EL (cell line): Measurements from ENCODE around the gene ZNF747.
"Not testable (repeated sequence)": the region's sequence is repeated elsewhere in the genome, so short reads cannot be mapped to it uniquely, and the experiment has no call there.

Experiments
- DNase-seq: peaks from one replicate; pipeline ENCODE4 v3.0.0-alpha.2; 2016

Gene ZNF747

DNA sequence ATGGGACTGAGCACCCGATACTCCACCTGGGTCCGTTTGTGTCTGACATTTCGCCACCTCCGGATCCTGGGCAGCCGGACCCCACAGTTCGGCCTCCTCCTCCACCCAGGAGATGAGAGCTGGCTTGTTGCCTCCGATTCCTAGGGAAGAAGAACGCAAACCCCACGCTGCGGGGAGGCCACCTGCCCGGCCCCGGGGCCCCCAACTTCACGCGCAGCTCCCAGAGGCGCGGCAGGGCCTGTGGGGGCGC, 23.0 kb upstream of the ZNF747 start:
- DNase-seq: no peak

DNA sequence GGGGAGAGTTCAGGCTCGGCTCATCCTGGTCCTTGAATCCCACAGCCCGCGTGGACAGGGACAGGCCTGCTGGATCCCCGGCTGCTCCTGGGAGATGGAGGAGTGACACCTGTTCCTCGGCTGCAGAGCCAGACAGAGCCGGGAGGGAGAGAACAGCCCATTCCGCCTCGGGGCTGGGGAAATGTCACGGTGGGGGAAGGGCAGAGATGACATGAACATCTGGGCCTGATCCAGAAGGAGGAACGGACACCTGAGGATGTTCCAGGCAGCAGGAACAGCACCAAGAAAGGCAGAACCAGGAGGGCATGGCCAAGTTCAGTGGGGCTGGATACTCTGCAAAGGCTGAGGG, 21.4 kb upstream of the ZNF747 start:
- no peak for DNase-seq

DNA sequence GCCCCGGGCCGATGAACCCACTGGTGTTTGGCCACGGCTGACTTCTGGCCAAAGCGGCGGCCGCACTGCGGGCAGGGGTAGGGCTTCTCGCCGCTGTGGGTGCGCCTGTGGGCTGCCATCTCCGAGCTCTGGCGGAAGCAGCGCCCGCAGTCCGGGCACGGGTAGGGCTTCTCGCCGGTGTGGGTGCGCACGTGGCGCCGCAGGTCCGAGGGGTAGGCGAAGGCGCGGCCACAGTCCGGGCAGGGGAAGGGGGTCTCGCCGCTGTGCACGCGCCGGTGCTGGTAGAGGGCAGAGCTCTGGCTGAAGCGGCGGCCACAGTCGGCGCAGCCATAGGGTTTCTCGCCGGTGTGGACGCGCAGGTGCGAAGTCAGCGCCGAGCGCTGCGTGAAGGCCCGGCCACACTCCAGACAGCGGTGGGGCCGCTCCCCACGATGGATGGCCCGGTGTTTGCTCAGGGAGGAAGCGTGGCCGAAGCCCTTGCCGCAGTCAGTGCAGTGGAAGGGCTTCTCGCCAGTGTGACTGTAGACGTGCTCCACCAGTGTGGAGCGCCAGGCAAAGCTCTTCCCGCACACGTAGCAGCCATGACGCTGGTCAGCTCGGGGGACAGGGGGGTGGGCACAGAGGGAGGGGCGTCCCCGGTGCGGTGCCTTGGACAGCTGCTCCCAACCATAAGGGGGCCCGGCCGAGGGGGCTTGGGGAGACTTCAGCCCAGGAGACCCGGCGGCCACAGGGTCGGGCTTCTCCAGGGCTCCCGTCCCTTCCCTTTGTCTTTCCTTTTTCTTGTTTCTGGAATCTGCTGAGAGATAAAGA, 20.9 kb upstream of the ZNF747 start:
- no peak for DNase-seq

DNA sequence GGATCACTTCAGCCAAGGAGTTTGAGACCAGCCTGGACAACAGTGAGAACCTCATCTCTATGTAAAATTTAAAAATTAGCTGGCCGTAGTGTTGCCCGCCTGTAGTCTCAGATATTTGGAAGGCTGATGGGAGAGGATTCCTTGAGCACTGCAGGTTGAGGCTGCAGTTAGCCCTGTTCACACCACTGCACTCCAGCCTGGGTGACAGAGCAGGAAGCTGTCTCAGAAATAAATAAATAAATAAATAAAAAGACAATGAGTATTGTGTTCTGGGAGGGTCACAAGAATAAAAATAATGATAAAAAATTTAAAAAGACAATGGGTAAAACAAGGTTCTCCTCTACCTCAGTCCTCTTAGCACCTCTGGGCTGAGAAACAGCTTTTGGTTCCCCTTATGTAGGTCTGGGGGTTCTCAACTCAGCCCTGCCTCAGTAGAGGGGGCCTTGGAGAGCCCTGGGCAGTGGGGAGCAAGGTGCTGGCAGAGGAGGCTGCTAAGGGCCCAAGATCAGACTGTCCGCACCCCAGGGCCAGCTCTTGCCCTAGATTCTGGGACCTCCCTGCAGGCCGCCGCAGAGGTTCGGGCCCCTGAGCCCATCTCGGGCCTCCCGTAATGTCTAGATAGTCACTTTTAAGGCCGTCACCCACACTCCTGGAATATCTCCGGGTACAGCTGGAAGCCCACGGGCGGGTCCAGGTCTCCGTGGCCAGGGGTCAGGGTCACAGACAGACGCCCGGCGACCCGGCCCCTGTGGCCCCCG, 20.1 kb upstream of the ZNF747 start:
- DNase-seq: no peak

DNA sequence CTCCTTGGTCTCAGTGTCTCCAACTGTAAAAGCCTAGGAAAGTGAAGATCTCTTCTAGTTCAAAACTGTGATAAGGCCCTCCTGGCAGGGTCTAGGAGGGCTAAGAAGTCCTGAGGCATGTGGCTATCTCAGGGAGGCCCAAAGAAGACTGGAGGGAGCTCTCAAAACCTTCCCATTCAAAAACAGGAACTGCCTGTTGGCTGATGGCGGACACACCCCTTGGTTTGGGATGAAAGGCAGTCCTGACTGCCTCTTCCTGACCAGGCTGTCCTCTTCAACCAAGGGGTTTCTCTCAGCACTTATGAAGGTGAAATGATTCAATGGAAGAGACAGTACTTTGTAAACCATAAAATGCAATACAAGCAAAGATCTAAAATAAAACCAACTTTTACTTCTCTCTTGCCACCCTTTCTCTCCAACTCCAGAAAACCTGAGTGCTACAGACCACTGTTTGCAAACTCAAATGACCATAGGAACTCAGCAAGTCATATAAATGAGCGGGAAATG, 18.8 kb upstream of the ZNF747 start:
- DNase-seq: no peak

DNA sequence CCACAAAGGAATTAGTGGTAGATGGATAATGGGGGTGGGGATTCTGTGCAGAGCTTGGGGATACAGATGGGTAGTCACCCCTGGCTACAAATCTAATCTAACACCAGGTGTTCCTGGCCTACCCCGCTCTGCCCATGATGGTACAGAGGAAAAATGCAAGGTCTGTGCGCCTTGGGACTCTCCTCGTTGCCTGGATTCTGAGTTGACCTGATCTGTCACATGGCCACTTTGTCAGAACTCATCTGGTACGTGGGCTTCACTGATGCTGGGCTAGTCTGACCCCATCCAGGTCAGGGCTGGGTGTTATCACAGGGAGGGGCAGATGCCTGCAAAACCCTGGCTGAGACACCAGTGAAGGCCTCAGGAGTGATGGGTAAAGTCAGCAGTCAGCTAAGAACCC, 18.3 kb upstream of the ZNF747 start:
- no peak for DNase-seq

DNA sequence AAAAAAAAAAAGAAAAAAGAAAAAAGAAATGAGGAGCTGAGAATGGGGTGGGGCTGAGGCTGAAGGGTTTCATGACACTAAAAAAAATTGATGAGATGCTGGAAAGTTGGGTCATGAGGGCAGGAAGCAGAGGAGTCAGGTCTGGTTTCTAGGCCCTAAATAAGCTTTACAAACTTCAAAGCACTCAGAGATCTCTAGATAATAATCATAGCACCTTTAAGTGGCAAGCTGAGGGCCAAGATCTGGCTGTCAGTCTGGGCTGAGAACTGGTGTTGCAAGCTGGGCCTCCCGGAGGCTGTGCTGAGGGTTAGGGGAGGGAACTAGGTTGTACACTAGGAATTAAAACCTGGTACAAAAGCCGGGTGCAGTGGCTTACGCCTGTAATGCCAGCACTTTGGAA, 17.1 kb upstream of the ZNF747 start:
- no peak for DNase-seq

DNA sequence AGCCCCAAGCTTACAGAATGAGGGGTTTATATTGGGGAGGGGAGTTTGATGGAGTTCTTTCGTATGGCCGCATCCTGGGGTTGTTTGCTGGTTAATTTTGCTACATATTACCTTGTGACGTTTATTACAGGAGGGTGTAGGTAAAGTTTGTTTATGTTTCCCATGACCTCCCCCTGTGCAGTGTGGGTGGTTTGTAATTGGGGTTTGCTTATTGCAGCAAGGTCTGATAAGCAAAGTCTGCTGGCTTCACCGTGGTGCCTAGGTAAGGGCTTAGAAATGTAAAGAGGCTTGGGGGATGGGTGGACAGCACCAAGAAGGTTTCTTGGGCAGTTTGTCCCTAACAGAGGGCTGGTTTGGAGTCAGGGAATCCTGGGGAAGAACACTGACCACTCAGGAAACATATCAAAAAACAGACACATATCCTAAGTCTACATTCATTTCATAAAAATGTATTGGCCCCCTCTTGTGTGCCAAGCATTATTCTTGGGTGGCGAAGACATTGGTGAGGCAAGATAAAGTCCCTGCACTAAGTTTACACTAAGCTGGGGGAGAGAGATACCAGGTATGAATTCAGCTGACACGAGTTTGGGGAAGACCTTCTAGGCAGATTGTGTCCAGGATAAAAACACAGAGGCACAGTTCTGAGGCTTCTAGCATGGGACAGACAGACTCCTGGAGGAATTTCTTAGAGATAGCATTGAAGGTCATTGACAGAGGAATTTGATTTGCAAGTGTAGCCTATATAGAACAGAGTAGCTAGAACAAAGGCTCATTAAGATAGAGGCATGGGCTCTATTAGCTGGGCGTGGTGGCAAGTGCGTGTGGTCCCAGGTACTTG, 14.0 kb upstream of the ZNF747 start:
- no peak for DNase-seq

DNA sequence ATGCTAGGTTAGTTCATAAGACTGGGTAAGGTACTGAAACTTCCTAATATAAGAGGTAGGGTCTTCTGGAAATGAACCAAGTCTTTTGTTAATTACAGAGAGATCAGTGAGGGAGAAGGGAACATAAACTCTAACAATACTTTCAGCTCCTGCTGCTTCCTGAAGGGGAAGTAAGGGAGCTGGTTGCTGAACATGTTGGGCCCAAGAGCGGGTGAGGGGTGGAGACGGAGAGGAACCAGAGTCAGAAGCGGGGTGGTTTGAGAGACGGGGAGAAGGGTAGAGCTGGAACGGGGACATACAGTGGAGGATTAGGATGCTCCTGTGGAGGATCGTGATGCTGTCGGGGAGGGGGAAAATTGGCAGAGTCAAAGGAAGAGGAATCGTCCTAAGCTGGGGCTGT, 11.5 kb upstream of the ZNF747 start:
- DNase-seq: no peak

DNA sequence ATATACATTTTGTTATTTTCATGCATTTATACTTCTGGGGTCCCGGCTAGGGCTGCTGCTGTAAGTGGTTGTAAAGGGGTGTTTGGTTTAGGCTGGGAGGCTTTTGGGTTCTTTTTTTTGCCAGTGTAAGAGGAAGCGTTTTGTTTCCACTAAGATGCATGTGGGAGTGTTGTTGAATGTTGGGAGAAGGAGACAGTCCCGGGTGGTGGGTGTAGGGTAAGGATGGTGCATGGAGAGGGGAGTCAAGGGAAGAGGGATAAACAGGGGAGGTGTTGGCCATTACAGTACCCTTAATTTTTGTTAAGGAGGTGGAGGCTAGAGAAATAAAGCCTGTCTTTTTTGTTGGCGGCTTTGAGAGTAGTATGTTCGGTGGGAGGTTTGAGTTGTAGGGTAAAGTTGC, 8.4 kb upstream of the ZNF747 start:
- no peak for DNase-seq

DNA sequence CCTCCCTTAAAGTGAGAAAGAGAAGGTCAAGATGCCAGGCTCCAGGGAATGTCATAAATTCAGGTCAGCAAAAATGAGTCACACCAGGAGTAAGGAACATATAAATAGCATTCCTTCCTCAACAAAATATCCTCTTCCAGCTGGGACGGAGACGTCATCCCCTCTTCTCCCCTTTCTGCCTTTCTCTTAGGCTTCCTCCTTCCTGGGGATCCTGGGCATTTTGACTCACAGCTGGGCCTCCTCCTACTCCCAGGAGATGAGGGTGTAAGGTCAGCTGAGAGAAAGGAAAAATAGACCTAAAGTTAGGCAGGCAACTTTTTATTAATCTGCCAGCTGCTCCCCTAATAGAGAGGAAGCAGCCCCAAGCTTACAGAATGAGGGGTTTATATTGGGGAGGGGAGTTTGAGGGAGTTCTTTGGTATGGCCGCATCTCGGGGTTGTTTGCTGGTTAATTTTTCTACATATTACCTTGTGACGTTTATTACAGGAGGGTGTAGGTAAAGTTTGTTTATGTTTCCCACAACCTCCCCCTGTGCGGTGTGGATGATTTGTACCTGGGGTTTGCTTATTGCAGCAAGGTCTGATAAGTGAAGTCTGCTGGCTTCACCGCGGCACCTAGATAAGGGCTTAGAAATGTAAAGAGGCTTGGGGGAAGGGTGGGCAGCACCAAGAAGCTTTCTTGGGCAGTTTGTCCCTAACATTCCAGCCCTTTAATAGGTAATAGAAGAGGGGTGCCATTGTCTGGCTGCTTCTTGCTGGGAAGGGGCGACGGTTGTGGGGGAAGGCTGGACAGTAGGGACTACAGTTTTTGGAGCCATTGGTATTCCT, 7.1 kb upstream of the ZNF747 start:
- peak; percentile 56 for DNase-seq

DNA sequence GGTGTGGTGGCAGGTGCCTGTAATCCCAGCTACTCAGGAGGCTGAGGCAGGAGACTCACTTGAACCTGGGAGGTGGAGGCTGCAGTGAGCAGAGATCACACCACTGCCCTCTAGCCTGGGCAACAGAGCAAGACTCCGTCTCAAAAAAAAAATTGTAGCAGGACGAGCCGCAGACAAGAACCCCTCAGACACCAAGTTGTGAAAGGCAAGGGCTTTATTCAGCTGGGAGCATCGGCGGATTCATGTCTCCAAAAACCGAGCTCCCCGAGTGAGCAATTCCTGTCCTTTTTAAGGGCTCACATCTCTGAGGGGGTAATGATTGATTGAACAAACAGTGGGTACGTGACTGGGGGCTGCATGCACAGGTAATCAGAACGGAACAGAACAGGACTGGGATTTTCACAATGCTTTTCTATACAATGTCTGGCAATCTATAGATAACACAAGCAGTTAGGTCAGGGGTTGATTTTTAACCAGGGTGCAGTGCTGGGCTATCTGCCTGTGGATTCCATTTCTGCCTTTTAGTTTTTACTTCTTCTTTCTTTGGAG, 6.3 kb upstream of the ZNF747 start:
- DNase-seq: not testable (repeated sequence)

DNA sequence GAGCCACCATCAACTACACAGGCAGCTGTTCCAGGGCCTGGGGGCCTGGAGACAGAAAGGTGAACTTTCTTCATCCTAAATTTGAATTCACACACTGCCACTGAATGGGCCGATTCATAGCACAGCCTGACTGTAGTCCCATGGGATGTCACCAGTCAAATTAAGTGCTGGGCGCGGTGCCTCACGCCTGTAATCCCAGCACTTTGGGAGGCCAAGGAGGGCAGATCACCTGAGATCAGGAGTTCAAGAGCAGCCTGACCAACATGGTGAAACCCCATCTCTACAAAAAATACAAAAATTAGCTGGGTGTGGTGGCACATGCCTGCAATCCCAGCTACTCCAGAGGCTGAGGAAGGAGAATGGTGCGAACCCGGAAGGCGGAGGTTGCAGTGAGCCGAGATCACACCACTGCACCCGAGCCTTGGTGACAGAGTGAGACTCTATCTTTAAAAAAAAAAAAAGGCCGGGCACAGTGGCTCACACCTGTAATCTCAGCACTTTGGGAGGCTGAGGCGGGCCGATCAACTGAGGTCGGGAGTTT, 5.4 kb upstream of the ZNF747 start:
- DNase-seq: not testable (repeated sequence)

DNA sequence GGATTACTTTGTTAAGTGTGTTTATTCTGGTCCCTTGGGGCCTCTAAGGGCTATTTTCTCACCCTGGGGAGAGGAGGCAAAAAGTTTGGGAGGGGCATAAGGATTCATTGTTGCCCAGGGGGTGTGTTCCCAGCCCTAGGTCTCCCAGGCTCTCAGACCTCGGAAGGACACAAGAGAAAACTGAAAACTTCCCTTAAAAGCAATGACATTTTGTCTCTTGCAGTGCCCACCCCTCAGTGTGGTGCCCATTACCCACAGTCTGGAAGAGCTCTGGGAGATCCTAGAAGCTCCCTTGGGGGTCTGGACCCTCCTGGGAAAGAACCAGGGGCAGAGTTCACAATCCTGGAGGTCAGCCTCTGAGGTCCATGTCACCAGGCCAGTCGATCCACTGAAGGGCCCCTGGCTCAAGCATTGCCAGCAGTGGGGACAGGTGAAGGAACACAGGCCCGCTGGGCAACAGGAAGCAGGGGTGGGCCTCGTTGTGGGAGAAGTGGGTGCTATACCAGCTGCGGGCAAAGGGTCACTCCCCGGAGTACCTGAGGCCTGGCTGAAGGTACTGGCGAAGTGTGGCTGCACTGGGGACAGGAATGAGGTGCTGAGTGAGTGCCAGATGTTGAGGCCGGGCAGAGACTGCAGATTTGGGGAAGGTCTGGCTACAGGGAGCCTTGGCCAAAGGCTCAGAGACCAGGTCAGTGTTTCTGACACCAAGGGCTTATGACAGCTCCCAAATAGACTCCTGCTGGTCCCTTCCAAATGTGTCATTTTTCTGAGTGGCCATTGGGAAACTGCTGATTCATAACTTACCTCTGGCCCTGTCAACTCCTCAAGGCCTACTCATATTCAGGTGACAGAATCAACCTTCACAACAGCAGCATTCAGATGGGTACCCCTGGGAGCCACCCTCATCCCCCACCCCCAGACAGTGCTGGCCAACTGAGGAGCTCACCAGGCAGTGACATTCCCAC, 4.6 kb upstream of the ZNF747 start:
- no peak for DNase-seq

DNA sequence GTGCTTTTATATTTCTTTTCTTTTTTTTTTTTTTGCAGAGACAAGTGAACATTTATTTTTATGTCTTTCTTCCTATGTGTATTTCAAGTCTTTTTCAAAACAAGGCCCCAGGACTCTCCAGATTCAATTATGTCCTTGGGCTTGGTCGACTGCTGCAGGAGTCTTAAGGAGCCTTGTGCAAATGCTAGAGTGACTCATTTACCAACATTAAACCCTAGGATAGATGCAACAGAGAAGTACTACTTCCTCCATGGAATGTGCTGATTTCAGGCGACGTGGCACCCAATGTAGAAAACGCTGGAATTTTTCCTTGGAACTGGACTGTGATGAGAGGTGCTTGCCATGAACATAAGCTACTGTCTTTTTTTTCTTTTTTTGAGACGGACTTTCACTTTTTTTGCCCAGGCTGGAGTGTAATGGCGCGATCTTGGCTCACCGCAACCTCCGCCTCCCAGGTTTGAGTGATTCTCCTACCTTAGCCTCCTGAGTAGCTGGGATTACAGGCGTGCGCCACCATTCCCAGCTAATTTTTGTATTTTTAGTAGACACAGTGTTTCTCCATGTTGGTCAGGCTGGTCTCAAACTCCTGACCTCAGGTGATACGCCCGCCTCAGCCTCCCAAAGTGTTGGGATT, 1.9 kb upstream of the ZNF747 start:
- DNase-seq: not testable (repeated sequence)

DNA sequence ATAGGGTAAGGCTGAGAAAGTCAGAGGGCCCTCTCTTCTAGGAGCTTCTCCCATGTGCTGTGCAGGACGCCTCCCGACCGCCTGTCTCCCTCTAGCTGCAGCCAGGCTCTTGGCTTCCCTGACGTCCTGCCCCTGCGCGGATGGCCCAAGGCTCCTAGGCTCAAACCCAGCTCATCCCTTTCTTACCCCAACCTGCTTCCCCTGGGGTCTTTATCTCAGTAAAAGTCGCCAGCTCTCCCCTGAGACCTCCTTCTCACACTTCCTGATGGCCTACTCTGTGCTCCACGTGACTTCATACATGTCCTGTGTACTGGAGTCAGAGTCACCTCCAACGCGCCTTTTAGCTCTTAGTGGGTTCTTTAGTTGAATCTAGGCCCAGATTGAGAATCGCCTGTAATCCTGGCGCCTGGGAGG, 1.1 kb upstream of the ZNF747 start:
- DNase-seq: peak; percentile 71

DNA sequence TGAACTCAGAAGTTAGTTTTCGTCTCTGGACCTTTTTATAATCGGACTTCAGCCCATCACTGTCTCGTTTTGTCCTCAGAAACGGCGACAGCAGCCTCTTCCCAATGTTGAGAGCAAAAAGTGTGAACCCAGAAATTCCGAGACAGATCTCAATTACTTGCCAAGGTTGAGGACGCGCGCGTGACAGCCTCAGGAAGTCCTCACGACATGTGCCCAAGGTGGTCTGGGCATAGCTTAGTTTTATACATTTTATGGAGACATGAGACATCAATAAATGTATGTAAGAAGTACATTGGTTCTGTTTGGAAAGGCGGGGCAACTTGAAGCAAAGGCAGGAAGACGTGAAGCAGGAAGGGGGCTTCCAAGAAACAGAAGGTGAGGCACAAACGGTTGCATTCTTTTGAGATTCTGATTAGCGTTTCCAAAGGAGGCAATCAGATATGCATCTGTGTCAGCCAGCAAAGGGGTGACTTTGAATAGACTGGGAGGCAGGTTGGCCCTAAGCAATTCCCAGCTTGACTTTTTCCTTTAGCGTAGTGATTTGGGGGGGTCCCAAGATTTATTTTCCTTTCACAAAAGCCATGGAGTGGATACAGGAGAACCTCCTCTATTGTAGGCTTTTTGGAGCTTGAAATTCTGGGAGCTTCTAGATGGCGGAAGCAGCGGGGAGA, 583 bp upstream of the ZNF747 start:
- DNase-seq: no peak

DNA sequence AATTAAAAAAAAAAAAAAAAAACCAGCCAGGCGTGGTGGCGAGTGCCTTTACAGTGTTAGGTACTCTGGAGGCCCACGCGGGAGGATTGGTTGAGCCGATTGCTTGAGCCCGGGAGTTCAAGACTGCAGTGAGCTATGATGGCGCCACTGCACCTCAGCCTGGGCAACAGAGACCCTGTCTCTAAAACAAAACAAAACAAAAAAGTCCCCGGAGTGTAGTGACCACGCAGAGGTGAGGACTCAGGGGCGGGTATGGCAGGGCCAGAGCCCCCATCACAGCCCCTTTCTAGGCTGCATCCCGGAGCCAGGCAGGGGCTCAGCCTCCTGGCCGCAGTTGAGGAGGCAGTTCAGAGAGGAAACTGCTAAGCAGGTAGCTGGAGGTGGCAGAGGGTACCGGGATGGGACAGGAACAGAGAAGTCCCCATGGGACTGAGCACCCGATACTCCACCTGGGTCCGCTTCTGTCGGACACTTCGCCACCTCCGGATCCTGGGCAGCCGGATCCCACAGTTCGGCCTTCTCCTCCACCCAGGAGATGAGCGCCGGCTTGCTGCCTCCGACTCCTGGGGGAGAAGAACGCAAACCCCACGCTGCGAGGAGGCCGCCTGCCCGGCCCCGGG, 800 bp downstream of the ZNF747 start:
- peak; percentile 16 for DNase-seq

DNA sequence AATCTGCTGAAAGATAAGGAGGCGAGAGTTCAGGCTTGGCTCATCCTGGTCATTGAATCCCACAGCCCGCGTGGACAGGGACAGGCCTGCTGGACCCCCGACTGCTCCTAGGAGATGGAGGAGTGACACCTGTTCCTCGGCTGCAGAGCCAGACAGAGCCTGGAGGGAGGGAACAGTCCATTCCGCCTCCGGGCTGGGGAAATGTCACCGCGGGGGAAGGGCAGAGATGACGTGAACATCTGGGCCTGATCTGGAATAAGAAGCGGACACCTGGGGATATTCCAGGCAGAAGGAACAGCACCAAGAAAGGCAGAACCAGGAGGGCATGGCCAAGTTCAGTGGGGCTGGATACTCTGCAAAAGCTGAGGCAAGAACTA, 1.5 kb downstream of the ZNF747 start:
- no peak for DNase-seq
